Body of pancreas (tissue), 2 donors: Measurements from ENCODE around the gene ZNF146. TPM values are rescaled to one million over a fixed set of nuclear protein-coding genes. Genes with fewer than 3 reads are reported as not detected.

Experiments
- small RNA-seq: library from RNA; depleted of rRNA; stranded (forward); fragments of <200 nt; gene quantifications from one replicate; pipeline ENCODE3, GENCODE V24; 2016
- total RNA-seq, 2 donors: library from RNA; depleted of rRNA; stranded (reverse); fragments of >200 nt; gene quantifications; one replicate each; pipeline ENCODE4 v1.1.0, GENCODE V29; 2016

Gene ZNF146
- total RNA-seq, 2 donors from 2014 or later, result 23.7 to 38.7 TPM

Small RNA genes within 50 kb of the gene (small RNA-seq; reads per million reads assigned to genes)
- not detected for gene RF00019

Other genes starting within 250 kb of the ZNF146 start
- gene SDHAF1, start 219.9 kb upstream of the ZNF146 start, total RNA-seq, result 10 to 100 TPM; 33.9 to 39.2 TPM
- 1 to 10 TPM; 4.9 to 9.3 TPM for gene SYNE4, start 206.3 kb upstream of the ZNF146 start, total RNA-seq
- gene ALKBH6, start 200.9 kb upstream of the ZNF146 start, total RNA-seq, result 10 to 100 TPM in 1 of 2 donors, 1 to 10 TPM in 1; 9.6 to 33.0 TPM
- gene CLIP3, start 182.2 kb upstream of the ZNF146 start, total RNA-seq, result 1 to 10 TPM; 3.3 to 4.9 TPM
- 1 to 10 TPM; 1.3 to 6.0 TPM for gene THAP8, start 160.8 kb upstream of the ZNF146 start, total RNA-seq
- under 1 TPM; 0.26 to 0.33 TPM for gene WDR62, start 160.2 kb upstream of the ZNF146 start, total RNA-seq
- gene OVOL3, start 104.0 kb upstream of the ZNF146 start, total RNA-seq, result not detected
- 10 to 100 TPM; 33.5 to 95.9 TPM for gene POLR2I, start 100.2 kb upstream of the ZNF146 start, total RNA-seq
- gene TBCB, start 99.6 kb upstream of the ZNF146 start, total RNA-seq, result 10 to 100 TPM; 49.8 to 71.3 TPM
- 10 to 100 TPM; 53.7 to 56.0 TPM for gene CAPNS1, start 75.0 kb upstream of the ZNF146 start, total RNA-seq
- 10 to 100 TPM in 1 of 2 donors, 1 to 10 TPM in 1; 1.6 to 29.0 TPM for gene COX7A1, start 62.7 kb upstream of the ZNF146 start, total RNA-seq
- gene ZNF565, start 441 bp upstream of the ZNF146 start, total RNA-seq, result 1 to 10 TPM; 4.9 to 5.3 TPM
- gene ZFP14, start 164.1 kb downstream of the ZNF146 start, total RNA-seq, result 1 to 10 TPM in 1 of 2 donors, under 1 TPM in 1; 0.99 to 4.4 TPM
- 1 to 10 TPM in 1 of 2 donors, under 1 TPM in 1; 0.78 to 2.0 TPM for gene ZFP82, start 203.5 kb downstream of the ZNF146 start, total RNA-seq